GM19043 (cell line): Measurements from ENCODE around the gene UNC5C.

Experiments used
- ATAC-seq: cut with Tn5 transposase; IDR thresholded peaks from one replicate; pipeline ENCODE4 v1.9.1; 2021; ENCODE audit warnings: low read depth; ENCODE audit not compliant: unreplicated experiment

Gene UNC5C

GRCh38 chr4:95238554-95238953 lies 310.2 kb downstream of the UNC5C start:
- ATAC-seq = no peak

DNA sequence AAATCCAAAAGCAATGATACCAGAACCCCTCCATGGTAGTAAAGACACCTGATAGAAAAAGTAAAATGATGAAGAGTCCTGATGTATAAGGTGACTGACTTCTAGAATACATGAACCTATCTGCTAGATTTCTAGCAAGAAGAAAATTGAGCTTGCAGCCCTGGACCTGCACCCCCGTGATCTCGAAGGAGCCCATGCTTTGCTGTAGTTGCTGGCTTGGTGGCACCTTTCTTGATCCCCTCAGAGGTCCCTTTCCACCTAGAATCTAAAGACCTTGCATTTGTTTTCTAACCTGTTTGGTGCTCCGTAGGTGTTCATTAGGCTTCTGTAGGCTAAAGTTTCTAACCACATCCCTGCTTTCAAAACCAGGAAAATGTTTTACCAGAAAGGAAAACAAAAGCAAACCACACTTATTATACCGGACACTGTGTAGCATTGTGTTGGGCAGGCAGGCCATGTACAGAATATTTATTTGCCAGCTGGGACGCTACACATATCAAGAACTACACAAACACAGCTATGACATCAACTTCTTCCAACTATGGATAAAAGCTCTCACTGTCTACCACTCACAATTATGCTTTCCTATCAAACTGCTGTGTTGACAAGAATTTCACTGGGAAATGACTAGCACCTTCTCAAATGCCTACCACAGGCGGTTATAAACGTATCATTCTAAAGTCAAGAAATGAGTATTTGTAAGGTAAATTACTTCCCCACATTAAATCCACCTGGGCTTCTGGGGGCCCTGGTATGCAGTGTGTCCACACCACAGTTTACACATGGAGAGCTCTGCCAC lies 316.2 kb downstream of the UNC5C start:
- no peak for ATAC-seq

DNA sequence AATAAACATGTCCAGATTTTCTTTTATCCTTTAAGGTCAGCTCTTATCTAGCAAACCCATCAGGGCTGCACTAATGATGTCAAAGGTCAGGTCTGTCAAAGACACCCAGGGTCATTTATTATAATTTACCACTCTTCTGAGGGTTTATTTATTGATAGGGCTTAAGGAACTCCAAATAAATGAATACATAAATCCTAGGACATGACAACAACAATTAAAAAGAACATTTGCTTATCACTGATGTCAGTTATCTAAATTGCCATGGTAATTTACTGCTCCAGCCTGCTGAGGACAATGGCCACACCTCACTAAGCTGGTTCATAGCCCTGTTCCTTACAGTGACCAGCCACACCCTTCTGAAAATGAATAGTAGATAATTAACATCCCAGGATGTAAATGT lies 317.1 kb downstream of the UNC5C start:
- no peak for ATAC-seq

- ATAC-seq = no peak
Observed at GRCh38 chr4:95225849-95226248, 322.9 kb downstream of the UNC5C start.

GRCh38 chr4:95224402-95224801 lies 324.4 kb downstream of the UNC5C start:
- no peak for ATAC-seq

- ATAC-seq = no peak
Observed at GRCh38 chr4:95220205-95221175, 328.3 kb downstream of the UNC5C start.

DNA sequence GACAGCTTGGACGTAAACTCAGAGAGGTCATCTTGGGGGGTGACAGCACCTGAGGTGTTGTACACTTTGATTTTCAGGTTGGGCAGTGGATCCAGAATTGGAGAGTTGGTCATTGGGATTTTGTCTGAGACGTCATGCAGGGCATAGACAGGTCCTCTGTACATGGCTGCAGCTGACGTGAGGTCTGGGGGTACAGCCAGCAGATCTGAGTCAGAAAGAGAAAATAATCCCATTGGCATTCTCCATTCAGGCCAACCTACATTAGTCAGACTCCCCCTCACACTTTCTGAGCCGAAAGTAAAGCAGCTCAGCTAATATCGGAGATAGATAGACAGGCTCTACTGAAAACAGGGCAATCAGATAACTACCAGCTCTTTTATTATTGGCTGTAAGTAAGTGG lies 329.7 kb downstream of the UNC5C start:
- no peak for ATAC-seq

GRCh38 chr4:95217197-95217596 lies 331.6 kb downstream of the UNC5C start:
- ATAC-seq = no peak

DNA sequence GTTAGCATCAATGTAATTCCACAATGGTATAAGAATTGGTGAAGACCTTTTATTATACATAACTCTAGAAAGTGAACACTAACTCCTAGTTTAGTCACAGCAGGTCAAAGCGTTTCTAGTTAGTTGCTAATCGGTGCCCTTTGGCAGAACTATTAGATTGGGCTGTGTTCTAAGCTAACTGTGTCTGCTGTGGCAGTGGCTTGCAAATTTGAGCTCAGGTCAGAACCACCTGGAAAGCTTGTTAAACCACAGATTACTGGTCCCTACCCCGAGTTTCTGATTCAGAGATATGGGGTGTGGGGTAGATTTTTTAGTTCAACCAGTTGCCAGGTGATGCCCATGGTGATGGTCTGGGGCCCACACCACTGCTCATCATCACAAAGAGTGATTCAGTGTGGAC lies 332.1 kb downstream of the UNC5C start:
- ATAC-seq = no peak

- ATAC-seq = no peak
Observed at GRCh38 chr4:95215991-95216605, 332.7 kb downstream of the UNC5C start.

GRCh38 chr4:95215043-95215442 lies 333.7 kb downstream of the UNC5C start:
- no peak for ATAC-seq

- ATAC-seq = no peak
Observed at GRCh38 chr4:95214408-95214807, 334.4 kb downstream of the UNC5C start.

DNA sequence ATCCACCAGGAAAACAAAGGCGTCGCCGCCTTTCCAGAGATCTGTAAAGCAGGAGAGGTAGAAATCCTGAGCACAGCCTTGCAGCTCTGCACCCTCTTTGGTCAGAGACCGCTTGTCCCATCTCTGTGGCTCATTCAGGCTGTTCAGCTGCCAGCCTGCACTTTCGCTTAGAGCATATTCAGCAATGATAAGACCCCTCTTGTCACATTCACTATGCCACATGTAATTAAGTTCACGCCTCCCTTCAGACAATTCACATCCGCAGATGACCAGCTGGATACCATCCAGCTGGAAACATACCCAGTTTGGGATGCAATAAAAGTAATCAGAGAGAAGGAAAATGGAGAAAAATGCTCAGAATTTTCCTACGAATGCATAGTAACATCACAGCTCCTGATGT lies 335.4 kb downstream of the UNC5C start:
- ATAC-seq = no peak

GRCh38 chr4:95212692-95213091 lies 336.1 kb downstream of the UNC5C start:
- ATAC-seq = no peak

GRCh38 chr4:95209927-95210326 lies 338.8 kb downstream of the UNC5C start:
- ATAC-seq = no peak

GRCh38 chr4:95204873-95205272 lies 343.9 kb downstream of the UNC5C start:
- ATAC-seq = no peak

GRCh38 chr4:95204267-95204844 lies 344.4 kb downstream of the UNC5C start:
- ATAC-seq = no peak

DNA sequence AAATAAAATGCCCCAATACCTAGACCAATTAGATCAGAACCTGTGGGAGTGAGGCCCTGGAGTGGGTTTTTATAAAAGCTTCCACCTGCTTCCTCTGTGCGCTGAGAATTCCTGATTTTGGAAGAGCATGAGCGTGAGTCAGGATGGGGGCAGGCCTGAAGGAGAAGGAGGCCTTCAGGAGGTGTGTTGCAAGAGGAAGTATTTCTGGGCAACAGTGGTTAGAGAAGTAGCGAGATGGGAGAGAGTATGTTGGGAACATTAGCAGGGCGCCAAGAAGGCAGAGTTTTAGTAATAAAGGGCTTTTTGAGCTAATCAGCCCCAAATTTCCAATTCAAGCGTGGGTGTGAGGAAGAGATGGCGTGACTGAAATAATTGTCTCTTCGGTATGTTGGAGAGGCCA lies 349.8 kb downstream of the UNC5C start:
- no peak for ATAC-seq

- no peak for ATAC-seq
Observed at GRCh38 chr4:95197353-95197752, 351.4 kb downstream of the UNC5C start.

GRCh38 chr4:95193391-95194224 lies 355.2 kb downstream of the UNC5C start:
- ATAC-seq = no peak
